LoVo (cell line): ENCODE data around the gene MMP2.

Experiments used
- DNase-seq: peaks from one replicate; pipeline ENCODE4 v3.0.0-alpha.2; 2016; ENCODE audit warnings: low spot score

Gene MMP2

GRCh38 chr16:55494994-55495421 is 16.0 kb downstream of the MMP2 start:
- no peak for DNase-seq

- no peak for DNase-seq
These were observed 16.8 kb downstream of the MMP2 start for GRCh38 chr16:55495616-55496289.

GRCh38 chr16:55496509-55497145 is 17.6 kb downstream of the MMP2 start:
- DNase-seq = no peak

GRCh38 chr16:55497558-55497957 is 18.6 kb downstream of the MMP2 start:
- no peak for DNase-seq

- no peak for DNase-seq
These were observed 19.1 kb downstream of the MMP2 start for GRCh38 chr16:55498101-55498500.

- no peak for DNase-seq
These were observed 20.3 kb downstream of the MMP2 start for GRCh38 chr16:55499281-55499680.

- peak; percentile 19 for DNase-seq
These were observed 21.0 kb downstream of the MMP2 start for GRCh38 chr16:55499951-55500529.

GRCh38 chr16:55500530-55501011 is 21.6 kb downstream of the MMP2 start:
- DNase-seq = no peak

GRCh38 chr16:55501549-55502322 is 22.7 kb downstream of the MMP2 start:
- peak; percentile 63 for DNase-seq

- peak; percentile 80 for DNase-seq
These were observed 23.9 kb downstream of the MMP2 start for GRCh38 chr16:55502801-55503366.

GRCh38 chr16:55503726-55504550 is 24.9 kb downstream of the MMP2 start:
- no peak for DNase-seq

- DNase-seq = no peak
These were observed 26.5 kb downstream of the MMP2 start for GRCh38 chr16:55505333-55506015.

- no peak for DNase-seq
These were observed 27.1 kb downstream of the MMP2 start for GRCh38 chr16:55506083-55506482.

- no peak for DNase-seq
These were observed 27.7 kb downstream of the MMP2 start for GRCh38 chr16:55506708-55507107.

- no peak for DNase-seq
These were observed 29.4 kb downstream of the MMP2 start for GRCh38 chr16:55508271-55508921.

- peak; percentile 86 for DNase-seq
These were observed 30.2 kb downstream of the MMP2 start, which contains the start of gene LPCAT2 for GRCh38 chr16:55508941-55509931. LPCAT2 (plus strand) TSS chr16:55509072; CDS start chr16:55509182, 110 bp downstream.

- DNase-seq = no peak
These were observed 31.3 kb downstream of the MMP2 start for GRCh38 chr16:55510185-55510805.

GRCh38 chr16:55512941-55513340 is 33.9 kb downstream of the MMP2 start:
- DNase-seq = no peak
